ENCODE data around the gene FZD4.
A peak's percentile ranks its signal among the peaks of the same experiment; 100 is the strongest.
"Not testable (repeated sequence)": the region's sequence is repeated elsewhere in the genome, so short reads cannot be mapped to it uniquely, and the experiment has no call there.

Gene FZD4

GRCh38 chr11:86933891-86934581 is 21.2 kb downstream of the FZD4 start:
- H3K4me3 Mint-ChIP-seq, result no peak overlapping the region
- no peaks in the 10 kb centered on the region for H3K9me3 Mint-ChIP-seq
- ATAC-seq (no peak), DNase-seq (ENCODE audit: low spot score in 2 of 2) (no peak)
- no peaks in the 10 kb centered on the region for H3K36me3 Mint-ChIP-seq
- peaks cover 11% of the 10 kb centered on the region for H3K4me1 Mint-ChIP-seq
- no peak overlapping the region for H3K27ac Mint-ChIP-seq

GRCh38 chr11:86932924-86933875 is 22.0 kb downstream of the FZD4 start:
- no peak overlapping the region for H3K4me3 Mint-ChIP-seq
- peaks cover 11% of the 10 kb centered on the region for H3K4me1 Mint-ChIP-seq
- H3K27ac Mint-ChIP-seq, result no peak overlapping the region
- no peaks in the 10 kb centered on the region for H3K36me3 Mint-ChIP-seq
- H3K9me3 Mint-ChIP-seq, result no peaks in the 10 kb centered on the region
- DNase-seq (ENCODE audit: low spot score in 2 of 2), result no peak
- ATAC-seq, result no peak

GRCh38 chr11:86932259-86932585 is 23.0 kb downstream of the FZD4 start:
- no peak overlapping the region for H3K4me3 Mint-ChIP-seq
- no peak overlapping the region for H3K27ac Mint-ChIP-seq
- no peaks in the 10 kb centered on the region for H3K36me3 Mint-ChIP-seq
- DNase-seq (ENCODE audit: low spot score in 2 of 2), result no peak
- peaks cover 11% of the 10 kb centered on the region for H3K4me1 Mint-ChIP-seq
- no peaks in the 10 kb centered on the region for H3K9me3 Mint-ChIP-seq
- ATAC-seq, result no peak

- H3K4me3 Mint-ChIP-seq, result no peak overlapping the region
- DNase-seq (ENCODE audit: low spot score in 2 of 2), result no peak
- H3K9me3 Mint-ChIP-seq, result no peaks in the 10 kb centered on the region
- H3K4me1 Mint-ChIP-seq, result peaks cover 11% of the 10 kb centered on the region
- no peak overlapping the region for H3K27ac Mint-ChIP-seq
- H3K36me3 Mint-ChIP-seq, result no peaks in the 10 kb centered on the region
- peak; percentile 79 for ATAC-seq
Observed at GRCh38 chr11:86931548-86932258, 23.5 kb downstream of the FZD4 start.

- ATAC-seq (no peak), DNase-seq (ENCODE audit: low spot score in 2 of 2) (no peak)
- no peak overlapping the region for H3K4me3 Mint-ChIP-seq
- no peaks in the 10 kb centered on the region for H3K9me3 Mint-ChIP-seq
- no peak overlapping the region for H3K27ac Mint-ChIP-seq
- peaks cover 11% of the 10 kb centered on the region for H3K4me1 Mint-ChIP-seq
- H3K36me3 Mint-ChIP-seq, result no peaks in the 10 kb centered on the region
Observed at GRCh38 chr11:86930957-86931547, 24.1 kb downstream of the FZD4 start.

GRCh38 chr11:86926975-86927374 is 28.2 kb downstream of the FZD4 start:
- H3K4me1 Mint-ChIP-seq, result peaks cover 3% of the 10 kb centered on the region
- no peak overlapping the region for H3K27ac Mint-ChIP-seq
- H3K4me3 Mint-ChIP-seq, result no peak overlapping the region
- H3K9me3 Mint-ChIP-seq, result no peaks in the 10 kb centered on the region
- no peak for DNase-seq (ENCODE audit: low spot score in 2 of 2)
- H3K36me3 Mint-ChIP-seq, result no peaks in the 10 kb centered on the region
- no peak for ATAC-seq

GRCh38 chr11:86923999-86924766 is 31.0 kb downstream of the FZD4 start:
- DNase-seq (ENCODE audit: low spot score in 2 of 2) (no peak), ATAC-seq (no peak)
- H3K4me1 Mint-ChIP-seq, result no peaks in the 10 kb centered on the region
- no peak overlapping the region for H3K27ac Mint-ChIP-seq
- H3K36me3 Mint-ChIP-seq, result no peaks in the 10 kb centered on the region
- no peaks in the 10 kb centered on the region for H3K9me3 Mint-ChIP-seq
- H3K4me3 Mint-ChIP-seq, result no peak overlapping the region

- no peaks in the 10 kb centered on the region for H3K4me1 Mint-ChIP-seq
- H3K27ac Mint-ChIP-seq, result no peak overlapping the region
- H3K9me3 Mint-ChIP-seq, result no peaks in the 10 kb centered on the region
- H3K4me3 Mint-ChIP-seq, result no peak overlapping the region
- DNase-seq (ENCODE audit: low spot score in 2 of 2), result no peak
- ATAC-seq, result no peak
- no peaks in the 10 kb centered on the region for H3K36me3 Mint-ChIP-seq
Observed at GRCh38 chr11:86922225-86922624, 33.0 kb downstream of the FZD4 start.

GRCh38 chr11:86919557-86920210 is 35.5 kb downstream of the FZD4 start:
- Mint-ChIP-seq H3K4me1 (no peaks in the 10 kb centered on the region), H3K27ac (no peak overlapping the region), H3K36me3 (no peaks in the 10 kb centered on the region), H3K4me3 (no peak overlapping the region), H3K9me3 (no peaks in the 10 kb centered on the region)
- ATAC-seq, result peak; percentile 44
- no peak for DNase-seq (ENCODE audit: low spot score in 2 of 2)

GRCh38 chr11:86918973-86919372 is 36.2 kb downstream of the FZD4 start:
- Mint-ChIP-seq H3K9me3 (no peaks in the 10 kb centered on the region), H3K27ac (no peak overlapping the region), H3K4me3 (no peak overlapping the region), H3K4me1 (no peaks in the 10 kb centered on the region), H3K36me3 (no peaks in the 10 kb centered on the region)
- DNase-seq (ENCODE audit: low spot score in 2 of 2) (no peak), ATAC-seq (no peak)

GRCh38 chr11:86918496-86918895 is 36.7 kb downstream of the FZD4 start:
- H3K27ac Mint-ChIP-seq, result no peak overlapping the region
- no peak for DNase-seq (ENCODE audit: low spot score in 2 of 2)

GRCh38 chr11:86917589-86917988 is 37.6 kb downstream of the FZD4 start:
- H3K36me3 Mint-ChIP-seq, result no peaks in the 10 kb centered on the region
- no peak for ATAC-seq
- no peaks in the 10 kb centered on the region for H3K4me1 Mint-ChIP-seq
- no peak overlapping the region for H3K27ac Mint-ChIP-seq
- no peak overlapping the region for H3K4me3 Mint-ChIP-seq
- H3K9me3 Mint-ChIP-seq, result no peaks in the 10 kb centered on the region
- no peak for DNase-seq (ENCODE audit: low spot score in 2 of 2)

More at GRCh38 chr11:86918496-86918895, 36.7 kb downstream of the FZD4 start:
- Mint-ChIP-seq H3K36me3 (no peaks in the 10 kb centered on the region), H3K4me1 (no peaks in the 10 kb centered on the region), H3K4me3 (no peak overlapping the region), H3K9me3 (no peaks in the 10 kb centered on the region)
- no peak for ATAC-seq

- Mint-ChIP-seq H3K36me3 (no peaks in the 10 kb centered on the region), H3K4me1 (no peaks in the 10 kb centered on the region), H3K4me3 (no peak overlapping the region), H3K9me3 (no peaks in the 10 kb centered on the region), H3K27ac (no peak overlapping the region)
- DNase-seq (ENCODE audit: low spot score in 2 of 2) (no peak), ATAC-seq (no peak)
Observed at GRCh38 chr11:86916330-86916729, 38.9 kb downstream of the FZD4 start.

- not testable (repeated sequence) for H3K4me3 Mint-ChIP-seq; H3K27ac Mint-ChIP-seq; H3K9me3 Mint-ChIP-seq; ATAC-seq; H3K4me1 Mint-ChIP-seq; DNase-seq (ENCODE audit: low spot score in 2 of 2); H3K36me3 Mint-ChIP-seq
Observed at GRCh38 chr11:86915850-86916249, 39.3 kb downstream of the FZD4 start.
